Endodermal cell (in vitro differentiated cells): ENCODE data around the gene RAB24. TPM values are rescaled to one million over a fixed set of nuclear protein-coding genes. Genes with fewer than 3 reads are reported as not detected.
A peak's percentile ranks its signal among the peaks of the same experiment; 100 is the strongest.

Source experiments
- DNase-seq: peaks from one replicate; pipeline ENCODE4 v3.0.0-alpha.2; 2017
- H3K27ac ChIP-seq: 2 replicates; pipeline ENCODE4 v1.5.1; 2013; ENCODE audit warnings: mild to moderate bottlenecking, low read depth, low read length, moderate library complexity
- H3K27me3 ChIP-seq: 2 replicates; pipeline ENCODE4 v1.6.1; 2013; ENCODE audit warnings: mild to moderate bottlenecking, low read length, moderate library complexity; ENCODE audit not compliant: insufficient read depth, control insufficient read depth, poor library complexity, severe bottlenecking
- H3K36me3 ChIP-seq: 2 replicates; pipeline ENCODE4 v1.7.0; 2013; ENCODE audit warnings: mild to moderate bottlenecking, low read length, moderate library complexity; ENCODE audit not compliant: control insufficient read depth, insufficient read depth
- H3K4me1 ChIP-seq: one replicate; pipeline ENCODE4 v1.7.0; 2013; ENCODE audit warnings: low read length; ENCODE audit not compliant: control insufficient read depth, insufficient read depth
- H3K4me3 ChIP-seq: 2 replicates; pipeline ENCODE4 v1.5.1; 2013; ENCODE audit warnings: mild to moderate bottlenecking, low read length, moderate library complexity
- H3K9ac ChIP-seq: 2 replicates; pipeline ENCODE4 v1.6.1; 2013; ENCODE audit warnings: mild to moderate bottlenecking, low read length, moderate library complexity; ENCODE audit not compliant: poor library complexity, severe bottlenecking; ENCODE audit errors: extremely low read depth
- H3K9me3 ChIP-seq: 2 replicates; pipeline ENCODE4 v1.6.1; 2013; ENCODE audit warnings: mild to moderate bottlenecking, low read length, moderate library complexity; ENCODE audit not compliant: control insufficient read depth
- H3K27ac Mint-ChIP-seq: 2 replicates; pipeline ENCODE4 v1.8.0; 2020; ENCODE audit warnings: mixed read lengths
- H3K27me3 Mint-ChIP-seq: 2 replicates; pipeline ENCODE4 v1.8.0; 2021; ENCODE audit warnings: mild to moderate bottlenecking, mixed read lengths; ENCODE audit not compliant: insufficient read depth
- H3K36me3 Mint-ChIP-seq: 2 replicates; pipeline ENCODE4 v1.8.0; 2020; ENCODE audit warnings: low read depth, mixed read lengths
- H3K4me1 Mint-ChIP-seq: 2 replicates; pipeline ENCODE4 v1.8.0; 2020; ENCODE audit warnings: mixed read lengths
- H3K4me3 Mint-ChIP-seq: 2 replicates; pipeline ENCODE4 v1.8.0; 2020; ENCODE audit warnings: mild to moderate bottlenecking, moderate library complexity, mixed read lengths
- H3K9me3 Mint-ChIP-seq: 2 replicates; pipeline ENCODE4 v1.8.0; 2020; ENCODE audit warnings: mild to moderate bottlenecking, mixed read lengths
- WGBS, 2 experiments: methylation state at CpG; one replicate each; pipeline versions ENCODE4 v1.1.5 to v1.1.7; 2013; ENCODE audit warnings: missing lambda C conversion rate in 2 of 2, mixed read lengths in 1 of 2; ENCODE audit not compliant: insufficient coverage in 1 of 2, insufficient read length in 1 of 2; 5-methylcytosine and 5-hydroxymethylcytosine counted together
- total RNA-seq, 2 donors: library from RNA; stranded (reverse); fragmentation: NEBNext Ultra II Directional in 1 of 2; extraction: Animal tissue kit (Norgen Biotek cat#: 25700) in 1 of 2; gene quantifications; 2 replicates in 1 of 2; 3 replicates in 1 of 2; pipeline ENCODE4 v1.2.1, GENCODE V29; 2021
- TF ChIP-seq, protein P1 (sequence below): fragments of 200-600 bp; sonication (generic); conservative IDR thresholded peaks from 2 replicates; pipeline ENCODE4 v1.5.0; 2021; ENCODE audit warnings: antibody characterized with exemption, mild to moderate bottlenecking

The RAB24 gene
- total RNA-seq, 2 donors from 2014 or later, result 13.8 to 25.1 TPM

DNA sequence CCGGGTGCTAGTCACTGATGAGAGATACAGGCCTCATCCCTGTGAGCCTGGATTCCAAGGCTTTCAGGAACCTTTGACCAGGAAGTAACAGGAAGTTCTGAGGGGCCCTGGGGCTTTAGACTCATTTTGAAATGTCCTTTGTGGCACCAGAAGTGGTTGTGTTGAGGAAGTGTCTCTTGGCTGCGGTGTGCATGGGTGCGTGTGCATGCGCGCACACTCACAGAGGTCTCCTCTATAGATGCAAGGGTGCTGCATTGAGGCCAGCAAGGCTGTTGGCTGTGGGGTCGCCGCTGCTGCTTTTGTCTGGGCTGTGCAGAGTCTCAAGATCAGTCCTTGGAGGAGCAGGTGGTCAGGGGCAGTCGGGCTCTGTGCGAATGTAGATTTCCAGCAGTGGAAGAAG lies 7.6 kb downstream of the RAB24 start:
- Mint-ChIP-seq H3K4me3 (no peak overlapping the region), H3K27me3 (no peaks in the 10 kb centered on the region)

DNA sequence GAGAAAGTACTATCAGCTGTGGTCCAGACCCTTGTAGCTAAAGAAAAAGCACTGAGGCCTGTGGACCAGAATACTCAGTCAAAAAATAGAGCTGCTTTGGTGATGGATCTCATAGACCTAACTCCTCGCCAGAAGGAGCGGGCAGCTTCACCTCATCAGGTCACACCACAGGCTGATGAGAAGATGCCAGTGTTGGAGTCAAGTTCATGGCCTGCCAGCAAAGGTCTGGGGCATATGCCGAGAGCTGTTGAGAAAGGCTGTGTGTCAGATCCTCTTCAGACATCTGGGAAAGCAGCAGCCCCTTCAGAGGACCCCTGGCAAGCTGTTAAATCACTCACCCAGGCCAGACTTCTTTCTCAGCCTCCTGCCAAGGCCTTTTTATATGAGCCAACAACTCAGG lies 8.9 kb downstream of the RAB24 start:
- no peaks in the 10 kb centered on the region for H3K4me1 ChIP-seq
- Mint-ChIP-seq H3K4me3 (no peak overlapping the region), H3K27ac (peak overlapping the region; percentile 55), H3K27me3 (no peaks in the 10 kb centered on the region), H3K36me3 (peaks cover 73% of the 10 kb centered on the region), H3K4me1 (peaks cover 38% of the 10 kb centered on the region), H3K9me3 (no peaks in the 10 kb centered on the region)
- no peak for DNase-seq
- H3K27me3 ChIP-seq, result no peaks in the 10 kb centered on the region
- no peak overlapping the region for H3K9ac ChIP-seq
- H3K4me3 ChIP-seq, result no peak overlapping the region
- WGBS, 2 experiments, result 93 to 94% methylated on average over 3 of the region's 3 CpGs
- no peak overlapping the region for H3K27ac ChIP-seq
- TF ChIP-seq, protein P1, sequence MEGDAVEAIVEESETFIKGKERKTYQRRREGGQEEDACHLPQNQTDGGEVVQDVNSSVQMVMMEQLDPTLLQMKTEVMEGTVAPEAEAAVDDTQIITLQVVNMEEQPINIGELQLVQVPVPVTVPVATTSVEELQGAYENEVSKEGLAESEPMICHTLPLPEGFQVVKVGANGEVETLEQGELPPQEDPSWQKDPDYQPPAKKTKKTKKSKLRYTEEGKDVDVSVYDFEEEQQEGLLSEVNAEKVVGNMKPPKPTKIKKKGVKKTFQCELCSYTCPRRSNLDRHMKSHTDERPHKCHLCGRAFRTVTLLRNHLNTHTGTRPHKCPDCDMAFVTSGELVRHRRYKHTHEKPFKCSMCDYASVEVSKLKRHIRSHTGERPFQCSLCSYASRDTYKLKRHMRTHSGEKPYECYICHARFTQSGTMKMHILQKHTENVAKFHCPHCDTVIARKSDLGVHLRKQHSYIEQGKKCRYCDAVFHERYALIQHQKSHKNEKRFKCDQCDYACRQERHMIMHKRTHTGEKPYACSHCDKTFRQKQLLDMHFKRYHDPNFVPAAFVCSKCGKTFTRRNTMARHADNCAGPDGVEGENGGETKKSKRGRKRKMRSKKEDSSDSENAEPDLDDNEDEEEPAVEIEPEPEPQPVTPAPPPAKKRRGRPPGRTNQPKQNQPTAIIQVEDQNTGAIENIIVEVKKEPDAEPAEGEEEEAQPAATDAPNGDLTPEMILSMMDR, result no peak
- no peaks in the 10 kb centered on the region for H3K9me3 ChIP-seq
- H3K36me3 ChIP-seq, result peaks cover 92% of the 10 kb centered on the region

More for the DNA sequence above, 7.6 kb downstream of the RAB24 start:
- peak overlapping the region; percentile 61 for H3K27ac Mint-ChIP-seq
- Histone ChIP-seq H3K9me3 (no peaks in the 10 kb centered on the region), H3K36me3 (peaks cover 86% of the 10 kb centered on the region), H3K27ac (no peak overlapping the region), H3K27me3 (no peaks in the 10 kb centered on the region), H3K4me3 (no peak overlapping the region), H3K4me1 (peaks cover 8% of the 10 kb centered on the region), H3K9ac (no peak overlapping the region)
- no peak for DNase-seq
- peaks cover 70% of the 10 kb centered on the region for H3K36me3 Mint-ChIP-seq
- TF ChIP-seq, protein P1, result no peak
- no peaks in the 10 kb centered on the region for H3K9me3 Mint-ChIP-seq
- 97 to 99% methylated on average over 9 of the region's 9 CpGs for WGBS, 2 experiments
- H3K4me1 Mint-ChIP-seq, result peaks cover 47% of the 10 kb centered on the region

DNA sequence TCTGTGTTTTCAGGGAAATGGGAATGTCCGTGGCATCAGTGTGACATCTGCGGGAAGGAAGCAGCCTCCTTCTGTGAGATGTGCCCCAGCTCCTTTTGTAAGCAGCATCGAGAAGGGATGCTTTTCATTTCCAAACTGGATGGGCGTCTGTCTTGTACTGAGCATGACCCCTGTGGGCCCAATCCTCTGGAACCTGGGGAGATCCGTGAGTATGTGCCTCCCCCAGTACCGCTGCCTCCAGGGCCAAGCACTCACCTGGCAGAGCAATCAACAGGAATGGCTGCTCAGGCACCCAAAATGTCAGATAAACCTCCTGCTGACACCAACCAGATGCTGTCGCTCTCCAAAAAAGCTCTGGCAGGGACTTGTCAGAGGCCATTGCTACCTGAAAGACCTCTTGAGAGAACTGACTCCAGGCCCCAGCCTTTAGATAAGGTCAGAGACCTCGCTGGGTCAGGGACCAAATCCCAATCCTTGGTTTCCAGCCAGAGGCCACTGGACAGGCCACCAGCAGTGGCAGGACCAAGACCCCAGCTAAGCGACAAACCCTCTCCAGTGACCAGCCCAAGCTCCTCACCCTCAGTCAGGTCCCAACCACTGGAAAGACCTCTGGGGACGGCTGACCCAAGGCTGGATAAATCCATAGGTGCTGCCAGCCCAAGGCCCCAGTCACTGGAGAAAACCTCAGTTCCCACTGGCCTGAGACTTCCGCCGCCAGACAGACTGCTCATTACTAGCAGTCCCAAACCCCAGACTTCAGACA lies 9.5 kb downstream of the RAB24 start:
- DNase-seq, result no peak
- Histone ChIP-seq H3K4me1 (no peaks in the 10 kb centered on the region), H3K27ac (no peak overlapping the region), H3K9ac (no peak overlapping the region), H3K27me3 (no peaks in the 10 kb centered on the region), H3K36me3 (peaks cover 92% of the 10 kb centered on the region), H3K4me3 (no peak overlapping the region), H3K9me3 (no peaks in the 10 kb centered on the region)
- H3K4me3 Mint-ChIP-seq, result no peak overlapping the region
- 95 to 98% methylated on average over 10 to 12 of the region's 12 CpGs for WGBS, 2 experiments
- no peaks in the 10 kb centered on the region for H3K27me3 Mint-ChIP-seq
- TF ChIP-seq, protein P1, result no peak
- peak overlapping the region; percentile 55 for H3K27ac Mint-ChIP-seq
- H3K9me3 Mint-ChIP-seq, result no peaks in the 10 kb centered on the region
- peaks cover 31% of the 10 kb centered on the region for H3K4me1 Mint-ChIP-seq
- peaks cover 79% of the 10 kb centered on the region for H3K36me3 Mint-ChIP-seq
